Activated B cell treated with CpG ODN at 0.5 μM for 24 hours (primary cell): ENCODE measurements around the gene TFCP2. TPM values are rescaled to one million over a fixed set of nuclear protein-coding genes. Genes with fewer than 3 reads are reported as not detected.

Experiments used
- ATAC-seq: fragments of 200-7000 bp; cut with Tn5 transposase; one replicate; pipeline ENCODE4 v1.10.0; 2021; ENCODE audit warnings: low read depth, mild to moderate bottlenecking, moderate library complexity
- CTCF ChIA-PET: fragments of 350-600 bp; sonication (Branson Sonifier 250); formaldehyde crosslinking; loops from one replicate; lab custom pipeline; 2021; ENCODE audit warnings: antibody characterized with exemption; lab: Charles Lee
- POLR2A ChIA-PET: fragments of 350-600 bp; sonication (Branson Sonifier 250); formaldehyde crosslinking; loops from one replicate; lab custom pipeline; 2021; ENCODE audit warnings: antibody characterized with exemption; lab: Charles Lee
- DNase-seq: peaks from one replicate; pipeline ENCODE4 v3.0.0; 2022
- H3K27ac Mint-ChIP-seq: one replicate; pipeline ENCODE4 v1.8.0; 2020; ENCODE audit warnings: mixed read lengths
- H3K27me3 Mint-ChIP-seq: one replicate; pipeline ENCODE4 v1.8.0; 2021; ENCODE audit warnings: mixed read lengths
- H3K36me3 Mint-ChIP-seq: one replicate; pipeline ENCODE4 v1.8.0; 2021; ENCODE audit warnings: low read depth, mixed read lengths
- H3K4me1 Mint-ChIP-seq: one replicate; pipeline ENCODE4 v1.8.0; 2021; ENCODE audit warnings: mixed read lengths
- H3K4me3 Mint-ChIP-seq: one replicate; pipeline ENCODE4 v1.8.0; 2020; ENCODE audit warnings: mild to moderate bottlenecking, mixed read lengths
- H3K9me3 Mint-ChIP-seq: one replicate; pipeline ENCODE4 v1.8.0; 2020; ENCODE audit warnings: mixed read lengths
- CTCF ChIP-seq: fragments of 200-600 bp; IDR thresholded peaks from one replicate; pipeline ENCODE4 v1.8.0; 2022; ENCODE audit warnings: antibody characterized with exemption, mild to moderate bottlenecking
- intact Hi-C: fragments of 100-400 bp; cut with micrococcal nuclease; formaldehyde crosslinking; loops from one replicate; pipeline ENCODE4 v1.15.1; 2024
- total RNA-seq: library from RNA; stranded (reverse); gene quantifications from 2 replicates; pipeline ENCODE4 v1.2.3, GENCODE V29; 2022

TFCP2 gene
- total RNA-seq, 1 donor from 2014 or later: 36.7 TPM

- Mint-ChIP-seq H3K4me3 (peak within 1 kb of the TSS; percentile 91), H3K27ac (peak within 1 kb of the TSS; percentile 95), H3K4me1 (peaks cover 17% of the 10 kb centered on the region), H3K9me3 (no peaks in the 10 kb centered on the region), H3K27me3 (no peaks in the 10 kb centered on the region), H3K36me3 (peaks cover 7% of the 10 kb centered on the region)
- CTCF ChIA-PET: interaction anchor here (0.6 to 1.7 kb wide), 11 partner anchors 9 to 314 kb away, joined by 3 to 8 read pairs (median 4); partner anchors contain the start of gene DAZAP2
- intact Hi-C loops: loop anchor here (1.0 to 5.0 kb wide), 9 partner anchors 20 to 453 kb away; partner anchors contain the start of genes ATF1, CSRNP2, DAZAP2 and LETMD1
- TF ChIP-seq CTCF: no peak
- peak; percentile 79 for ATAC-seq
- POLR2A ChIA-PET: interaction anchor here (0.5 to 5.1 kb wide), 40 partner anchors 9 to 1985 kb away, joined by 3 to 198 read pairs (median 5); partner anchors contain the start of genes ATF1, BIN2, CERS5 and CSRNP2
- DNase-seq: peak; percentile 68
Observed at GRCh38 chr12:51217968-51218606, 45.2 kb upstream of the TFCP2 start, which contains the start of gene POU6F1. POU6F1 (minus strand) TSS chr12:51218062; CDS start chr12:51206836, 11,226 bp downstream.

GRCh38 chr12:51217133-51217967 lies 44.4 kb upstream of the TFCP2 start:
- peak; percentile 53 for ATAC-seq
- ChIA-PET POLR2A (interaction anchor here (0.6 to 5.1 kb wide), 41 partner anchors 10 to 1984 kb away, joined by 3 to 198 read pairs (median 5); partner anchors contain the start of genes ATF1, BIN2, CERS5 and CSRNP2), CTCF (interaction anchor here (0.6 to 1.7 kb wide), 10 partner anchors 9 to 315 kb away, joined by 3 to 8 read pairs (median 4); partner anchors contain the start of gene DAZAP2)
- no peak for TF ChIP-seq CTCF
- intact Hi-C loops: loop anchor here (1.0 to 5.0 kb wide), 2 partner anchors 53 to 190 kb away; partner anchors contain the start of genes SLC11A2 and SMAGP
- Mint-ChIP-seq H3K36me3 (peaks cover 7% of the 10 kb centered on the region), H3K4me3 (peak overlapping the region; percentile 91), H3K9me3 (no peaks in the 10 kb centered on the region), H3K4me1 (peaks cover 17% of the 10 kb centered on the region), H3K27me3 (no peaks in the 10 kb centered on the region), H3K27ac (peak overlapping the region; percentile 64)
- peak; percentile 61 for DNase-seq

- DNase-seq: no peak
- intact Hi-C loops: loop anchor here (1.0 to 5.0 kb wide), 2 partner anchors 54 to 189 kb away; partner anchors contain the start of genes SLC11A2 and SMAGP
- ATAC-seq: no peak
- no peak for TF ChIP-seq CTCF
- Mint-ChIP-seq H3K4me3 (peak overlapping the region; percentile 74), H3K9me3 (no peaks in the 10 kb centered on the region), H3K27ac (peak overlapping the region; percentile 64), H3K36me3 (peaks cover 7% of the 10 kb centered on the region), H3K4me1 (peaks cover 17% of the 10 kb centered on the region), H3K27me3 (no peaks in the 10 kb centered on the region)
- POLR2A ChIA-PET: interaction anchor here (0.6 to 5.1 kb wide), 14 partner anchors 23 to 792 kb away, joined by 3 to 198 read pairs (median 8); partner anchors contain the start of genes ATF1, BIN2, CSRNP2 and DAZAP2
- CTCF ChIA-PET: interaction anchor here (1.2 to 1.7 kb wide), 2 partner anchors 10 to 27 kb away, joined by 3 read pairs; no protein-coding TSS in a partner anchor
Observed at GRCh38 chr12:51216642-51217041, 43.7 kb upstream of the TFCP2 start.

- Mint-ChIP-seq H3K4me3 (no peak overlapping the region), H3K4me1 (peaks cover 17% of the 10 kb centered on the region), H3K27ac (no peak overlapping the region)
Observed at GRCh38 chr12:51214895-51215294, 42.0 kb upstream of the TFCP2 start.

More at GRCh38 chr12:51214895-51215294, 42.0 kb upstream of the TFCP2 start:
- intact Hi-C loops: loop anchor here (5.0 kb wide), 1 partner anchor 188 kb away; the partner anchor contains the start of gene SLC11A2
- Mint-ChIP-seq H3K9me3 (no peaks in the 10 kb centered on the region), H3K36me3 (peaks cover 16% of the 10 kb centered on the region), H3K27me3 (no peaks in the 10 kb centered on the region)
- POLR2A ChIA-PET: interaction anchor here (5.1 kb wide), 1 partner anchor 25 kb away, joined by 198 read pairs; the partner anchor contains the start of gene DAZAP2
- no peak for DNase-seq
- CTCF ChIA-PET: no interaction called here
- ATAC-seq: no peak
- no peak for TF ChIP-seq CTCF
